OCI-LY3 (cell line): ENCODE data around the gene CACNA1C.

Source experiments
- EZH2phosphoT487 ChIP-seq: fragments of 200-600 bp; shearing (Covaris generic); IDR thresholded peaks from 2 replicates; pipeline ENCODE4 v1.6.1; 2018; ENCODE audit warnings: antibody characterized with exemption, mixed run types, low read depth
- TF ChIP-seq, protein P1 (sequence below): fragments of 200-600, 300-600 bp; sonication (generic); IDR thresholded peaks from 2 replicates; pipeline ENCODE4 v1.5.1; 2014; ENCODE audit warnings: antibody characterized with exemption, low read length, low read depth

DNA sequence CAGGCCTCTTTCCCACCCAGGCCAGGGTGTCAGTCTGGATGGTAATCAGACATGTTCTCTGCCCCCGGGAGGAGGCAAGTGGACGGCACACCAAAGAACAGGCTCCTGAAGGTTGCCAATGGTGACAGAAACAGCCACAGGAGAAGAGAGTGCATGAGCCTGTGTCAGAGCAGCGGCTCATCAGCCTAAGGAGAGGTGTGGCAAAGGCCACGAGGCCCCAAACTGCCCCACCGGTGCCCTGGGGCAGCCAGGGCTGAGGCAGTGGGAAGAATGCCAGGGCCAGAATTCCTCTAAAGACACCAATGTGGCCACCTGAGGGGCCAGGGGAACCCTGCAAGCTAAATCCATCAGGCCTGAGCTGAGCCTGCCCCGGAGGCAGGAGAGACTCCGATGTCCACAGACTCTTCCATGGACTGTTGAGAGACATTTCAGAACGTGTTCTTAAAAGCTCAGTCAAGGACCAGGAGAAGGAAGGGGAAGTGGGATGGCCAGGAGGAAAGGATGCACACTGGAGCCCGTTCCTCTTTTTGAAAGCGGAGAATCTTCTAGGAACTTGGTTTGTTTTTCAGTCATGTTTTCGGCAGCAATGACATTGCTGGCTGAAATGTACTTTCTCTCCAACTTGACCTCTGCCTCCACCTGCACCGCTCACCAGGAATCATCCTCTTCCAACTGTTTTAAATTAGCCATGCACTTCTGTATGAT is 565.7 kb downstream of the CACNA1C start:
- TF ChIP-seq, protein P1, sequence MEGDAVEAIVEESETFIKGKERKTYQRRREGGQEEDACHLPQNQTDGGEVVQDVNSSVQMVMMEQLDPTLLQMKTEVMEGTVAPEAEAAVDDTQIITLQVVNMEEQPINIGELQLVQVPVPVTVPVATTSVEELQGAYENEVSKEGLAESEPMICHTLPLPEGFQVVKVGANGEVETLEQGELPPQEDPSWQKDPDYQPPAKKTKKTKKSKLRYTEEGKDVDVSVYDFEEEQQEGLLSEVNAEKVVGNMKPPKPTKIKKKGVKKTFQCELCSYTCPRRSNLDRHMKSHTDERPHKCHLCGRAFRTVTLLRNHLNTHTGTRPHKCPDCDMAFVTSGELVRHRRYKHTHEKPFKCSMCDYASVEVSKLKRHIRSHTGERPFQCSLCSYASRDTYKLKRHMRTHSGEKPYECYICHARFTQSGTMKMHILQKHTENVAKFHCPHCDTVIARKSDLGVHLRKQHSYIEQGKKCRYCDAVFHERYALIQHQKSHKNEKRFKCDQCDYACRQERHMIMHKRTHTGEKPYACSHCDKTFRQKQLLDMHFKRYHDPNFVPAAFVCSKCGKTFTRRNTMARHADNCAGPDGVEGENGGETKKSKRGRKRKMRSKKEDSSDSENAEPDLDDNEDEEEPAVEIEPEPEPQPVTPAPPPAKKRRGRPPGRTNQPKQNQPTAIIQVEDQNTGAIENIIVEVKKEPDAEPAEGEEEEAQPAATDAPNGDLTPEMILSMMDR: no peak
- no peak for TF ChIP-seq EZH2phosphoT487
